ENCODE measurements around the gene ZNF625.

The ZNF625 gene

DNA sequence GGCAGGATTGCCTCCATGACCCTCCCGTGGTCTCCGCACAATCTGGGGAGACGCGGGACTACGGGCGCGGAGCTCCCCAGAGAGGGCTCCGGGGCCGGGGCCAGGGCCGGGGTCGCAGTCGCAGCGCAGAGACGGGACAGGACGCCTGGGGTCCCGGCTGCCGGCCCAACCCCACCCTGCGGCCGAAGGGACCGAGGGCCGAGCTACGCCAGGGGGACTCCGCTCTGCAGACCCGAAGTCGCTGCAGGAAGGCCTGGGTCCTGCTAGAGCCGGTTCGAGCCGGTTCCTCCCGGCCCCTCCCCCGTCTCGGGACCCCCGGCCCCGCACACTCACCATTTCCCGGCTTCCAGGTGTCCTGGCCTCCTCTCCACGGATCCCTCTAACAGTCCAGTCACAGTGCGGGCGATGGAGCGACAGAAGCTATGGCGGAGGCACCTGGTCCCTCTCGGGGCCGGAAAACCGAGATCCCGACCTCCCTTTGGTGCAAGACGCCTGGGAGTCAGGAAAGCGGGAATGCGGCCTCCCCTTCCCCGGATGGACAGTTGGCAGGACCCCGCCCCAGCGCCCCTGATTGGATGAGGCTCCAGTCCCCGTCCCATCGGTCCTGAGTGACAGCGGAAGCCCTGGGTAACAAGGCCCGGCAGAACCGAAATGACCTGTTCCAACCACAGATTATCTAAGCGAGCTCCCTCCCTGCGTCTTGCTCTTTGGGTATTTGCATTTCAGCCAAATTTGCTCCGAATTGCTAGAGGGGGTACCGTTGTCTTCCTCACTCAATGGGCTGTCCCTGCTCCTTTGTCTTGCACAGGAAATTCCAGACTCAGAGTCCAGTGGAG, at the start of gene ZNF625:
Gene ZNF625, minus strand, starts transcription at position 512 of the 836 bp plus-strand sequence. Its CDS starts 176 bp downstream, at position 336.
- TF ChIP-seq, protein P1, sequence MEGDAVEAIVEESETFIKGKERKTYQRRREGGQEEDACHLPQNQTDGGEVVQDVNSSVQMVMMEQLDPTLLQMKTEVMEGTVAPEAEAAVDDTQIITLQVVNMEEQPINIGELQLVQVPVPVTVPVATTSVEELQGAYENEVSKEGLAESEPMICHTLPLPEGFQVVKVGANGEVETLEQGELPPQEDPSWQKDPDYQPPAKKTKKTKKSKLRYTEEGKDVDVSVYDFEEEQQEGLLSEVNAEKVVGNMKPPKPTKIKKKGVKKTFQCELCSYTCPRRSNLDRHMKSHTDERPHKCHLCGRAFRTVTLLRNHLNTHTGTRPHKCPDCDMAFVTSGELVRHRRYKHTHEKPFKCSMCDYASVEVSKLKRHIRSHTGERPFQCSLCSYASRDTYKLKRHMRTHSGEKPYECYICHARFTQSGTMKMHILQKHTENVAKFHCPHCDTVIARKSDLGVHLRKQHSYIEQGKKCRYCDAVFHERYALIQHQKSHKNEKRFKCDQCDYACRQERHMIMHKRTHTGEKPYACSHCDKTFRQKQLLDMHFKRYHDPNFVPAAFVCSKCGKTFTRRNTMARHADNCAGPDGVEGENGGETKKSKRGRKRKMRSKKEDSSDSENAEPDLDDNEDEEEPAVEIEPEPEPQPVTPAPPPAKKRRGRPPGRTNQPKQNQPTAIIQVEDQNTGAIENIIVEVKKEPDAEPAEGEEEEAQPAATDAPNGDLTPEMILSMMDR (IDR thresholded peaks at IDR 0.05; ENCODE audit: extremely low read depth, missing control alignments): no peak
- peak; percentile 89 for DNase-seq (ENCODE audit: low spot score)

- TF ChIP-seq, protein P1 (IDR thresholded peaks at IDR 0.05; ENCODE audit: extremely low read depth, missing control alignments): no peak
- DNase-seq (ENCODE audit: low spot score): no peak
Observed at GRCh38 chr19:12205296-12205695, 48.8 kb upstream of the ZNF625 start.

- TF ChIP-seq, protein P1 (IDR thresholded peaks at IDR 0.05; ENCODE audit: extremely low read depth, missing control alignments): no peak
- no peak for DNase-seq (ENCODE audit: low spot score)
Observed at GRCh38 chr19:12202250-12202649, 45.7 kb upstream of the ZNF625 start.

DNA sequence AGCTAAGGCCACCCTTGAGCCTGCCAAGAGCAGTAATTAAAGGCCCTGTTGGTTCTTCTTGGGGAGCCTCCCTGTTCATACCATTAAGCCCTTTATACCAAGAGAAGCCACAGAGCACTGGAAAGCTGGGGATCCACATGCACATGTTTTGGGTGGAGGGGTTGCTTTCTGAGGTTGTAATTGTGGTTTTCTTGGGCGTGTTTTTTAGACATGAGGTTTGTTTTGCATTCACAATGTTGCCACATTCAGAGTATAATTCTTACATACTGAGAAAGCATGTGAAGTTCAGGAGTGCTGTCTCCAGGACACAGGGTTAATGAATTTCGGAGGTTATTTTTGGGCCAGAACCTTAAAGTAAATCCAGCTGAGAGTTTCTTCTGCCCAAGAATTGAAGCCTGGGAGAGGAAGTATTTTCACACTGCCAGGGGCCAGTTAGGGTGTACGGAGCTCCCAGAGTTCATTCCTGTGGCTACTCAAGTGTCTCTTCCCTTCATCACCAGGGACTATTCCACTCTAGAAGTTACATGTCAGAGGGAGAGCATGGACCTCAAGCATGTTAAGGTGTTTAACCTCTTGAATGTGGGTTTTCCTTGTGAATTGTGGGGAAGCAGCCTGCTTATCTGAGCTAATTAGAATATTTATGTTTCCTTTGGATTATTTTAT, 43.4 kb upstream of the ZNF625 start:
- no peak for DNase-seq (ENCODE audit: low spot score)
- TF ChIP-seq, protein P1 (IDR thresholded peaks at IDR 0.05; ENCODE audit: extremely low read depth, missing control alignments): no peak

DNA sequence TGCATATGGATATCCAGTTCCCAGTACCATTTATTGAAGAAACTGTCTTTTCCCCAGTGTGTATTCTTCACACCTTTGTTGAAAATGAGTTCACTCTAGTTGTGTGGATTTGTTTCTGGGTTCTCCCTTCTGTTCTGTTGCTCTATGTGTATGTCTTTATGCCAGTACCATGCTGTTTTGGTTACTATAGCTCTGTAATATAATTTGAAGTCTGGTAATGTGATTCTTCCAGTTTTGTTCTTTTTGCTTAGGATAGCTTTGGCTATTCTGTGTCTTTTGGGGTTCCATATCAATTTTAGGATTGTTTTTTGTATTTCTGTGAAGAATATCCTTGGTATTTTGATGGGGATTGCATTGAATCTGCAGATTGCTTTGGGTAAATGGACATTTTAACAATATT, 41.6 kb upstream of the ZNF625 start:
- no peak for DNase-seq (ENCODE audit: low spot score)
- TF ChIP-seq, protein P1 (IDR thresholded peaks at IDR 0.05; ENCODE audit: extremely low read depth, missing control alignments): no peak

GRCh38 chr19:12194827-12195731, 38.5 kb upstream of the ZNF625 start:
- TF ChIP-seq, protein P1 (IDR thresholded peaks at IDR 0.05; ENCODE audit: extremely low read depth, missing control alignments): no peak
- DNase-seq (ENCODE audit: low spot score): no peak

Data from GM20000 (cell line).